Psoas muscle (tissue), 8 donors: ENCODE measurements around the gene IFNLR1. TPM values are rescaled to one million over a fixed set of nuclear protein-coding genes. Genes with fewer than 3 reads are reported as not detected.

Experiments used
- ATAC-seq, 4 donors: fragments of 200-7000 bp; cut with Tn5 transposase; one replicate each; pipeline ENCODE4 v1.9.1; 2020; ENCODE audit warnings: moderate library complexity in 3 of 4, mild to moderate bottlenecking in 2 of 4
- DNase-seq, 2 donors: peaks; one replicate each; pipeline ENCODE4 v3.0.0-alpha.2; 2020
- H3K27ac ChIP-seq: fragments of 200-600 bp; one replicate; pipeline ENCODE4 v1.8.0; 2022
- H3K27me3 ChIP-seq, 3 donors: fragments of 200-600 bp in 1 of 3; one replicate each; pipeline versions ENCODE4 v1.6.1 to v1.8.0; 2013 to 2022; ENCODE audit warnings: low read length in 2 of 3, mild to moderate bottlenecking in 2 of 3, moderate library complexity in 1 of 3; ENCODE audit not compliant: insufficient read depth in 3 of 3
- H3K36me3 ChIP-seq, 2 donors: fragments of 200-600 bp in 1 of 2; one replicate each; pipeline versions ENCODE4 v1.6.1 to v1.8.0; 2013 to 2022; ENCODE audit warnings: low read depth in 1 of 2, mild to moderate bottlenecking in 1 of 2, moderate library complexity in 1 of 2; ENCODE audit not compliant: insufficient read depth in 1 of 2
- H3K4me1 ChIP-seq: fragments of 200-600 bp; one replicate; pipeline ENCODE4 v1.8.0; 2022
- H3K4me3 ChIP-seq: fragments of 200-600 bp; one replicate; pipeline ENCODE4 v1.8.0; 2022; ENCODE audit warnings: mild to moderate bottlenecking
- H3K9me3 ChIP-seq: fragments of 200-600 bp; one replicate; pipeline ENCODE4 v1.8.0; 2022
- CTCF ChIP-seq: fragments of 200-600 bp; IDR thresholded peaks from one replicate; pipeline ENCODE4 v1.8.0; 2022; ENCODE audit warnings: antibody characterized with exemption
- WGBS, 3 donors: extraction: QIAGEN DNeasy Blood & Tissue Kit; methylation state at CpG; one replicate each; pipeline versions ENCODE4 v1.1.6 to v1.1.7; 2013; 5-methylcytosine and 5-hydroxymethylcytosine counted together
- intact Hi-C, 2 donors: fragments of 100-400 bp; cut with DNase I; formaldehyde crosslinking; loops; one replicate each; pipeline versions ENCODE4 v1.11.0 to v1.14.2; 2022
- polyA plus RNA-seq, 3 donors: library from polyadenylated mRNA; stranded (reverse); fragments of 200-250 nt; gene quantifications; one replicate each; pipeline ENCODE4 v1.2.3, GENCODE V29; 2013
- total RNA-seq, 4 donors: library from RNA; stranded (reverse); fragmentation: NEBNext Ultra II Directional in 2 of 4; extraction: Animal tissue kit (Norgen Biotek cat#: 25700) in 2 of 4; gene quantifications; one replicate each; pipeline versions ENCODE4 v1.2.1 to v1.2.4, GENCODE V29; 2021 to 2023
- donor health status: healthy with polysubstance abuse.
- donor health status: DM: no; HTN: no; CAD: no; lungs with moderate emphysema.
- donor health status: Bipolar disorder and iron deficiency.
- donor health status: healthy.
- donor health status: DM: yes; HTN: yes; CAD: no.
- donor health status: DM: no; HTN: no; CAD: no.
- donor health status: DM: no; HTN: no; CAD: no.
- donor health status: DM: yes; HTN: yes; CAD: no.

Gene IFNLR1
- total and polyA plus RNA-seq, 7 donors: 0.05 to 3.9 (median 1.9) TPM

- H3K4me1 ChIP-seq: no peaks in the 10 kb centered on the region
- H3K36me3 ChIP-seq: no peaks in the 10 kb centered on the region
- WGBS, 3 donors: 78 to 87% (median 85%) methylated on average over 17 of the region's 17 CpGs
- no peak for TF ChIP-seq CTCF
- H3K4me3 ChIP-seq: no peak overlapping the region
- peak in 2 of 4 donors; percentile 31 to 40 for ATAC-seq
- no peak for DNase-seq
- H3K27me3 ChIP-seq: no peaks in the 10 kb centered on the region
- no peak overlapping the region for H3K27ac ChIP-seq
- no peaks in the 10 kb centered on the region for H3K9me3 ChIP-seq
- intact Hi-C loops: no loop called here
Observed at GRCh38 chr1:24140741-24141181, 46.3 kb downstream of the IFNLR1 start.

GRCh38 chr1:24139841-24140425, 47.2 kb downstream of the IFNLR1 start:
- no peak for ATAC-seq
- no peak for TF ChIP-seq CTCF
- no peak overlapping the region for H3K4me3 ChIP-seq
- H3K27me3 ChIP-seq: no peaks in the 10 kb centered on the region
- H3K9me3 ChIP-seq: no peaks in the 10 kb centered on the region
- WGBS, 3 donors: 90 to 93% (median 91%) methylated on average over 11 of the region's 11 CpGs
- H3K4me1 ChIP-seq: no peaks in the 10 kb centered on the region
- no peaks in the 10 kb centered on the region for H3K36me3 ChIP-seq
- no peak overlapping the region for H3K27ac ChIP-seq
- intact Hi-C loops: no loop called here
- no peak for DNase-seq

GRCh38 chr1:24139222-24139489, 47.9 kb downstream of the IFNLR1 start:
- no peaks in the 10 kb centered on the region for H3K36me3 ChIP-seq
- TF ChIP-seq CTCF: no peak
- 72 to 78% (median 76%) methylated on average over 2 of the region's 2 CpGs for WGBS, 3 donors
- H3K9me3 ChIP-seq: no peaks in the 10 kb centered on the region
- H3K4me3 ChIP-seq: no peak overlapping the region
- H3K27ac ChIP-seq: no peak overlapping the region
- DNase-seq (no peak), ATAC-seq (no peak)
- intact Hi-C loops: no loop called here
- H3K27me3 ChIP-seq: no peaks in the 10 kb centered on the region
- no peaks in the 10 kb centered on the region for H3K4me1 ChIP-seq

- WGBS, 3 donors: 61 to 66% (median 65%) methylated on average over 13 of the region's 13 CpGs
- DNase-seq (no peak), ATAC-seq (no peak)
- Histone ChIP-seq H3K9me3 (no peaks in the 10 kb centered on the region), H3K27ac (no peak overlapping the region), H3K36me3 (no peaks in the 10 kb centered on the region), H3K27me3 (no peaks in the 10 kb centered on the region), H3K4me3 (no peak overlapping the region), H3K4me1 (no peaks in the 10 kb centered on the region)
- intact Hi-C loops: no loop called here
- TF ChIP-seq CTCF: no peak
Observed at GRCh38 chr1:24138476-24139221, 48.4 kb downstream of the IFNLR1 start.
